A549 (cell line): ENCODE data around the gene TRIM17. TPM values are rescaled to one million over a fixed set of nuclear protein-coding genes. Genes with fewer than 3 reads are reported as not detected.

Source experiments
- ATAC-seq, 2 experiments: fragments of 200-7000 bp in 1 of 2; fragments of >200 bp in 1 of 2; cut with Nextera tagmentation in 1 of 2; cut with Tn5 transposase in 1 of 2; 3 replicates each; pipeline versions ENCODE4 v1.8.0 to v1.9.1; 2018 to 2020; ENCODE audit warnings: mild to moderate bottlenecking in 1 of 2, moderate library complexity in 1 of 2
- CTCF ChIA-PET: fragments of 300-600 bp; sonication (Branson Sonifier 250); formaldehyde crosslinking; extraction: SDS; loops from one replicate; lab custom pipeline; 2021; ENCODE audit warnings: antibody characterized with exemption, inconsistent platforms; lab: Yijun Ruan, JAX
- POLR2A ChIA-PET: fragments of 350-600 bp; formaldehyde crosslinking; extraction: SDS; loops from one replicate; lab custom pipeline; 2021; ENCODE audit warnings: antibody characterized with exemption, inconsistent platforms; lab: Yijun Ruan, JAX
- DNase-seq, 2 experiments: peaks; one replicate each; pipeline versions ENCODE4 v3.0.0 to v3.0.0-alpha.2; 2011 to 2016; ENCODE audit warnings: low read depth in 1 of 2, low spot score in 1 of 2
- FAIRE-seq: peaks from 2 replicates; lab custom pipeline; 2011; peaks lifted over from hg19 to GRCh38; lab: Jason Lieb, UNC
- H3K27ac ChIP-seq, 2 experiments: fragments of >200 bp; sonication (Bioruptor Twin); formaldehyde crosslinking; 3 replicates each; pipeline ENCODE4 v1.5.1; 2016 to 2017
- H3K4me1 ChIP-seq: fragments of >200 bp; sonication (Bioruptor Twin); formaldehyde crosslinking; 3 replicates; pipeline ENCODE4 v1.6.1; 2016
- H3K4me2 ChIP-seq: fragments of >200 bp; sonication (Bioruptor Twin); formaldehyde crosslinking; 3 replicates; pipeline ENCODE4 v1.6.1; 2016
- H3K4me3 ChIP-seq: fragments of >200 bp; sonication (Bioruptor Twin); formaldehyde crosslinking; 3 replicates; pipeline ENCODE4 v1.5.1; 2016
- H3K9me3 ChIP-seq: fragments of >200 bp; sonication (Bioruptor Twin); formaldehyde crosslinking; 3 replicates; pipeline ENCODE4 v1.6.1; 2016
- CBX2 ChIP-seq: fragments of 200-600 bp; sonication (generic); IDR thresholded peaks from 2 replicates; pipeline ENCODE4 v1.6.1; 2016; ENCODE audit warnings: low read depth, mild to moderate bottlenecking, borderline replicate concordance
- CBX8 ChIP-seq: fragments of 200-600 bp; sonication (generic); IDR thresholded peaks from 2 replicates; pipeline ENCODE4 v1.6.1; 2016
- CHD2 ChIP-seq: fragments of 150-350 bp; IDR thresholded peaks from 2 replicates; pipeline ENCODE4 v1.6.1; 2014; ENCODE audit warnings: low read length; ENCODE audit not compliant: partially characterized antibody
- EHMT2 ChIP-seq: fragments of 200-600 bp; sonication (generic); IDR thresholded peaks from 2 replicates; pipeline ENCODE4 v1.6.1; 2016; ENCODE audit warnings: antibody characterized with exemption, low read depth, mild to moderate bottlenecking, moderate library complexity
- FOSB ChIP-seq: fragments of 250-450 bp; sonication (Bioruptor Pico); IDR thresholded peaks from 2 replicates; pipeline ENCODE4 v1.5.0; 2020; ENCODE audit warnings: mild to moderate bottlenecking, moderate library complexity
- FOXS1 ChIP-seq: fragments of 250-450 bp; sonication (Bioruptor Pico); IDR thresholded peaks from 2 replicates; pipeline ENCODE4 v1.5.0; 2020; ENCODE audit warnings: mild to moderate bottlenecking, moderate library complexity
- HOXB5 ChIP-seq: fragments of 250-450 bp; sonication (Bioruptor Pico); IDR thresholded peaks from 2 replicates; pipeline ENCODE4 v1.5.0; 2020; ENCODE audit warnings: mild to moderate bottlenecking, moderate library complexity
- JUN ChIP-seq, 2 experiments: fragments of >200 bp; sonication (Bioruptor Twin); formaldehyde crosslinking; IDR thresholded peaks; 2 replicates in 1 of 2; 3 replicates in 1 of 2; pipeline ENCODE4 v1.6.1; 2016 to 2017
- KDM1A ChIP-seq: fragments of 200-600 bp; sonication (generic); IDR thresholded peaks from 2 replicates; pipeline ENCODE4 v1.6.1; 2016; ENCODE audit warnings: low read depth, mild to moderate bottlenecking
- MAFK ChIP-seq: fragments of 450-650 bp; IDR thresholded peaks from 2 replicates; pipeline ENCODE4 v1.6.1; 2014; ENCODE audit not compliant: partially characterized antibody
- MAZ ChIP-seq: fragments of 150-350 bp; IDR thresholded peaks from 2 replicates; pipeline ENCODE4 v1.6.1; 2014; ENCODE audit warnings: antibody characterized with exemption, low read depth, low read length, borderline replicate concordance
- MYC ChIP-seq: IDR thresholded peaks from 2 replicates; pipeline ENCODE4 v1.6.1; 2012; ENCODE audit warnings: mild to moderate bottlenecking, inconsistent platforms, low read length, improper control_type of control experiment, borderline replicate concordance
- PHF8 ChIP-seq: fragments of 200-600 bp; sonication (generic); IDR thresholded peaks from 2 replicates; pipeline ENCODE4 v1.6.1; 2016; ENCODE audit warnings: low read depth, mild to moderate bottlenecking, antibody characterized with exemption, moderate library complexity, borderline replicate concordance
- POLR2A ChIP-seq: IDR thresholded peaks from 2 replicates; pipeline ENCODE4 v1.6.1; 2012; ENCODE audit warnings: mild to moderate bottlenecking, low read length
- POLR2AphosphoS2 ChIP-seq: conservative IDR thresholded peaks from 2 replicates; pipeline ENCODE4 v1.6.1; 2012; ENCODE audit warnings: low read length, improper control_type of control experiment, inconsistent platforms
- RCOR1 ChIP-seq: fragments of 150-350 bp; IDR thresholded peaks from 2 replicates; pipeline ENCODE4 v1.6.1; 2014; ENCODE audit warnings: antibody characterized with exemption, low read length, low read depth
- RFX5 ChIP-seq: fragments of 450-650 bp; IDR thresholded peaks from 2 replicates; pipeline ENCODE4 v1.7.1; 2014; ENCODE audit warnings: antibody characterized with exemption, mild to moderate bottlenecking, moderate library complexity
- SMC3 ChIP-seq: fragments of >200 bp; sonication (Bioruptor Twin); formaldehyde crosslinking; IDR thresholded peaks from 3 replicates; pipeline ENCODE4 v1.6.1; 2018; ENCODE audit warnings: inconsistent platforms
- SREBF2 ChIP-seq: fragments of 450-650 bp; IDR thresholded peaks from 2 replicates; pipeline ENCODE4 v1.6.1; 2014; ENCODE audit warnings: mild to moderate bottlenecking, moderate library complexity
- TFCP2L1 ChIP-seq: fragments of 250-450 bp; sonication (Bioruptor Pico); IDR thresholded peaks from 2 replicates; pipeline ENCODE4 v1.5.0; 2021; ENCODE audit warnings: mild to moderate bottlenecking
- TP53 ChIP-seq: fragments of 250-450 bp; sonication (Bioruptor Pico); IDR thresholded peaks from 2 replicates; pipeline ENCODE4 v1.5.0; 2021; ENCODE audit warnings: mild to moderate bottlenecking, moderate library complexity
- ZNF302 ChIP-seq: fragments of 250-450 bp; sonication (Bioruptor Pico); IDR thresholded peaks from 2 replicates; pipeline ENCODE4 v1.9.0; 2021; ENCODE audit warnings: inconsistent platforms, mild to moderate bottlenecking, moderate library complexity
- ZSCAN20 ChIP-seq: fragments of 250-450 bp; sonication (Bioruptor Pico); IDR thresholded peaks from 2 replicates; pipeline ENCODE4 v1.8.0; 2022; ENCODE audit warnings: mild to moderate bottlenecking, moderate library complexity
- WGBS: methylation state at CpG from one replicate; pipeline ENCODE4 v1.1.6; 2017; ENCODE audit errors: missing lambda C conversion rate; 5-methylcytosine and 5-hydroxymethylcytosine counted together
- polyA plus RNA-seq, 4 experiments: library from polyadenylated mRNA; depleted of rRNA in 3 of 4; stranded (reverse); fragments of >200 nt; fragmentation: RNase III in 1 of 4; extraction: RNeasy Plus Mini Kit Qiagen cat#74134 plus additional on column Dnase treatment in 1 of 4; gene quantifications; 2 replicates in 3 of 4; 3 replicates in 1 of 4; pipeline ENCODE4 v1.2.3, GENCODE V29; 2011 to 2017
- TF ChIP-seq, protein P1 (sequence below): fragments of 150-350 bp; IDR thresholded peaks from 2 replicates; pipeline ENCODE4 v1.6.1; 2014; ENCODE audit warnings: low read depth, mild to moderate bottlenecking, low read length
- TF ChIP-seq, protein P2 (sequence below): fragments of 250-450 bp; sonication (Bioruptor Pico); IDR thresholded peaks from 2 replicates; pipeline ENCODE4 v1.5.0; 2020; ENCODE audit warnings: low read depth, mild to moderate bottlenecking, moderate library complexity
- TF ChIP-seq, protein P3 (sequence below): IDR thresholded peaks from 2 replicates; pipeline ENCODE4 v1.6.1; 2012
- TF ChIP-seq, protein P4 (sequence below): fragments of >200 bp; sonication (Bioruptor Twin); formaldehyde crosslinking; IDR thresholded peaks from 3 replicates; pipeline ENCODE4 v1.6.1; 2016
- TF ChIP-seq, protein P5 (sequence below): fragments of 200-600 bp; sonication (generic); IDR thresholded peaks from 2 replicates; pipeline ENCODE4 v1.6.1; 2016; ENCODE audit warnings: antibody characterized with exemption, mild to moderate bottlenecking, moderate library complexity
- TF ChIP-seq, protein P6 (sequence below): fragments of 450-650 bp; IDR thresholded peaks from 2 replicates; pipeline ENCODE4 v1.6.1; 2014; ENCODE audit warnings: antibody characterized with exemption

TRIM17 gene
- polyA plus RNA-seq, 2 of the 4 experiments (the other 2 are of a cell fraction), result not detected

DNA sequence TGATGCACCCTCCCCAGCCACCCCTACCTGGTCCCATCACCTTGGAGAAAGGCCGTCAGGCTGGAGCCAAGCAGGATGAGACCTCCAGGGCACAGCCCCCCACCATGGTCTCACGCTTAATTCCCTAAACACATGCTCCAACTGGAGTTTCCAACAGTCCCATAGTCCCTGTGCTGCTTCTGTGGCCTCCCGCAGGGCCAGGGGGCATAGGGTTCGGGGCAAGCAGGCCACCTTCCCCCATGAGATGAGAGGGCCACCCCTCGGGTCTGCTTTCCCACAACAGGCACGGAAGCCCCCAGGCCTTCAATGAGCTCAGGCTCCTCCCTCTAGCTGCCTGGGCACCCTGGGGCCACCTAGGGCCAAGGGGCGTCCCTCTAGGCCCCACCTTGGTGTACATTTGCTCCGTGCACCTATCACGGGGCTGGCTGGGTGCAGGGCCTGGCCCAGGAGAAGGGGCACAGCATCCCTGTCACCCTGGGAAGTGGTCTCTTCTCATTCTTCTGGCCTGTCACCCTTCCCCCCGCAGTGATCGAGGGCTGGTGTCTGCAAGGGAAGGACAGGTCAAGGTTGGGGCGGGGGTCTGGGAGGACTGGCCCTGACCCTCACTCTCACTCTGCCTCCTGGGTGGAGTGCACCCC lies 52.5 kb downstream of the TRIM17 start:
- no peak for FAIRE-seq
- POLR2A ChIA-PET, result no interaction called here

DNA sequence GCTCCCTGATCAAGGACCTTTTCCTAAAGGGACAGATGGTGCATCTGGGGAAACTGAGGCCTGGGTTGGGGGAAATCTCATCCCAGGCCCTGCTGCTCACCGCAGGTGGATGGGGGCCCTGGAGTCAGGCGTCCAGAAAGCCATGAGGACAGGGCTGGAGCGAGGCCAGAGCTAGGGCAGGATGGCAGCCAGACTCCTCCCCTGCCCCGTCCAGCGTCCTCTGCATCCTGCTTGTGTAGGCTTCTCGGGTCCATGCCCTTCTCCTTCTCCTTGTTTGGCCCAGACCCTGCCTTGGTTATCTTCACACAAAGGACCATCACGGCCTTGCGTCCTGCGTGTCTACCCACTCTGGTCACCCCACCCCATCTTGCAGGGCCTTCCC lies 53.0 kb downstream of the TRIM17 start:
- Histone ChIP-seq H3K4me3 (no peak overlapping the region), H3K9me3 (no peaks in the 10 kb centered on the region), H3K27ac (no peak overlapping the region), H3K4me1 (no peaks in the 10 kb centered on the region)
- no peak for ATAC-seq
- no peak for DNase-seq
- no peak for TF ChIP-seq SMC3
- TF ChIP-seq, protein P1, sequence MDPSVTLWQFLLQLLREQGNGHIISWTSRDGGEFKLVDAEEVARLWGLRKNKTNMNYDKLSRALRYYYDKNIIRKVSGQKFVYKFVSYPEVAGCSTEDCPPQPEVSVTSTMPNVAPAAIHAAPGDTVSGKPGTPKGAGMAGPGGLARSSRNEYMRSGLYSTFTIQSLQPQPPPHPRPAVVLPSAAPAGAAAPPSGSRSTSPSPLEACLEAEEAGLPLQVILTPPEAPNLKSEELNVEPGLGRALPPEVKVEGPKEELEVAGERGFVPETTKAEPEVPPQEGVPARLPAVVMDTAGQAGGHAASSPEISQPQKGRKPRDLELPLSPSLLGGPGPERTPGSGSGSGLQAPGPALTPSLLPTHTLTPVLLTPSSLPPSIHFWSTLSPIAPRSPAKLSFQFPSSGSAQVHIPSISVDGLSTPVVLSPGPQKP, result no peak
- TF ChIP-seq FOSB, result no peak
- TF ChIP-seq ZNF302 (CRISPR knock-in tag), result no peak
- TF ChIP-seq FOXS1 (CRISPR knock-in tag), result no peak
- TF ChIP-seq MYC, result no peak
- TF ChIP-seq KDM1A, result no peak
- TF ChIP-seq MAZ, result no peak
- TF ChIP-seq POLR2AphosphoS2, result no peak
- TF ChIP-seq MAFK, result no peak
- TF ChIP-seq, protein P2, sequence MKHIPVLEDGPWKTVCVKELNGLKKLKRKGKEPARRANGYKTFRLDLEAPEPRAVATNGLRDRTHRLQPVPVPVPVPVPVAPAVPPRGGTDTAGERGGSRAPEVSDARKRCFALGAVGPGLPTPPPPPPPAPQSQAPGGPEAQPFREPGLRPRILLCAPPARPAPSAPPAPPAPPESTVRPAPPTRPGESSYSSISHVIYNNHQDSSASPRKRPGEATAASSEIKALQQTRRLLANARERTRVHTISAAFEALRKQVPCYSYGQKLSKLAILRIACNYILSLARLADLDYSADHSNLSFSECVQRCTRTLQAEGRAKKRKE (CRISPR knock-in tag), result no peak
- TF ChIP-seq PHF8, result no peak
- TF ChIP-seq, protein P3, sequence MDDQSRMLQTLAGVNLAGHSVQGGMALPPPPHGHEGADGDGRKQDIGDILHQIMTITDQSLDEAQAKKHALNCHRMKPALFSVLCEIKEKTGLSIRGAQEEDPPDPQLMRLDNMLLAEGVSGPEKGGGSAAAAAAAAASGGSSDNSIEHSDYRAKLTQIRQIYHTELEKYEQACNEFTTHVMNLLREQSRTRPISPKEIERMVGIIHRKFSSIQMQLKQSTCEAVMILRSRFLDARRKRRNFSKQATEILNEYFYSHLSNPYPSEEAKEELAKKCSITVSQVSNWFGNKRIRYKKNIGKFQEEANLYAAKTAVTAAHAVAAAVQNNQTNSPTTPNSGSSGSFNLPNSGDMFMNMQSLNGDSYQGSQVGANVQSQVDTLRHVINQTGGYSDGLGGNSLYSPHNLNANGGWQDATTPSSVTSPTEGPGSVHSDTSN, result no peak
- TF ChIP-seq CHD2, result no peak
- TF ChIP-seq TFCP2L1, result no peak
- no peak for TF ChIP-seq RCOR1
- no peak for TF ChIP-seq CBX2
- TF ChIP-seq SREBF2, result no peak
- TF ChIP-seq, all 56 proteins: peak for 0
- 72% methylated on average over 9 of the region's 9 CpGs for WGBS
- CTCF ChIA-PET, result no interaction called here
- POLR2A ChIA-PET, result no interaction called here
- no peak overlapping the region for H3K4me2 ChIP-seq
- no peak for FAIRE-seq

More for the DNA sequence above, 52.5 kb downstream of the TRIM17 start:
- no peak for TF ChIP-seq POLR2A
- TF ChIP-seq ZSCAN20, result no peak
- no peak for TF ChIP-seq RCOR1
- no peak for TF ChIP-seq FOSB
- no peak for TF ChIP-seq JUN (IDR thresholded peaks at IDR 0.05)
- TF ChIP-seq PHF8, result no peak
- TF ChIP-seq POLR2AphosphoS2, result no peak
- no peak for TF ChIP-seq MYC
- TF ChIP-seq, protein P4, sequence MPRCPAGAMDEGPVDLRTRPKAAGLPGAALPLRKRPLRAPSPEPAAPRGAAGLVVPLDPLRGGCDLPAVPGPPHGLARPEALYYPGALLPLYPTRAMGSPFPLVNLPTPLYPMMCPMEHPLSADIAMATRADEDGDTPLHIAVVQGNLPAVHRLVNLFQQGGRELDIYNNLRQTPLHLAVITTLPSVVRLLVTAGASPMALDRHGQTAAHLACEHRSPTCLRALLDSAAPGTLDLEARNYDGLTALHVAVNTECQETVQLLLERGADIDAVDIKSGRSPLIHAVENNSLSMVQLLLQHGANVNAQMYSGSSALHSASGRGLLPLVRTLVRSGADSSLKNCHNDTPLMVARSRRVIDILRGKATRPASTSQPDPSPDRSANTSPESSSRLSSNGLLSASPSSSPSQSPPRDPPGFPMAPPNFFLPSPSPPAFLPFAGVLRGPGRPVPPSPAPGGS, result no peak
- no peak for TF ChIP-seq SREBF2
- no peak for TF ChIP-seq CBX8
- TF ChIP-seq RFX5, result no peak
- no peak for TF ChIP-seq HOXB5 (CRISPR knock-in tag)
- TF ChIP-seq CHD2, result no peak
- no peak for TF ChIP-seq TP53
- TF ChIP-seq, protein P5, sequence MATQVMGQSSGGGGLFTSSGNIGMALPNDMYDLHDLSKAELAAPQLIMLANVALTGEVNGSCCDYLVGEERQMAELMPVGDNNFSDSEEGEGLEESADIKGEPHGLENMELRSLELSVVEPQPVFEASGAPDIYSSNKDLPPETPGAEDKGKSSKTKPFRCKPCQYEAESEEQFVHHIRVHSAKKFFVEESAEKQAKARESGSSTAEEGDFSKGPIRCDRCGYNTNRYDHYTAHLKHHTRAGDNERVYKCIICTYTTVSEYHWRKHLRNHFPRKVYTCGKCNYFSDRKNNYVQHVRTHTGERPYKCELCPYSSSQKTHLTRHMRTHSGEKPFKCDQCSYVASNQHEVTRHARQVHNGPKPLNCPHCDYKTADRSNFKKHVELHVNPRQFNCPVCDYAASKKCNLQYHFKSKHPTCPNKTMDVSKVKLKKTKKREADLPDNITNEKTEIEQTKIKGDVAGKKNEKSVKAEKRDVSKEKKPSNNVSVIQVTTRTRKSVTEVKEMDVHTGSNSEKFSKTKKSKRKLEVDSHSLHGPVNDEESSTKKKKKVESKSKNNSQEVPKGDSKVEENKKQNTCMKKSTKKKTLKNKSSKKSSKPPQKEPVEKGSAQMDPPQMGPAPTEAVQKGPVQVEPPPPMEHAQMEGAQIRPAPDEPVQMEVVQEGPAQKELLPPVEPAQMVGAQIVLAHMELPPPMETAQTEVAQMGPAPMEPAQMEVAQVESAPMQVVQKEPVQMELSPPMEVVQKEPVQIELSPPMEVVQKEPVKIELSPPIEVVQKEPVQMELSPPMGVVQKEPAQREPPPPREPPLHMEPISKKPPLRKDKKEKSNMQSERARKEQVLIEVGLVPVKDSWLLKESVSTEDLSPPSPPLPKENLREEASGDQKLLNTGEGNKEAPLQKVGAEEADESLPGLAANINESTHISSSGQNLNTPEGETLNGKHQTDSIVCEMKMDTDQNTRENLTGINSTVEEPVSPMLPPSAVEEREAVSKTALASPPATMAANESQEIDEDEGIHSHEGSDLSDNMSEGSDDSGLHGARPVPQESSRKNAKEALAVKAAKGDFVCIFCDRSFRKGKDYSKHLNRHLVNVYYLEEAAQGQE, result no peak
- TF ChIP-seq TFCP2L1, result no peak
- no peak for TF ChIP-seq EHMT2
- TF ChIP-seq, protein P6, sequence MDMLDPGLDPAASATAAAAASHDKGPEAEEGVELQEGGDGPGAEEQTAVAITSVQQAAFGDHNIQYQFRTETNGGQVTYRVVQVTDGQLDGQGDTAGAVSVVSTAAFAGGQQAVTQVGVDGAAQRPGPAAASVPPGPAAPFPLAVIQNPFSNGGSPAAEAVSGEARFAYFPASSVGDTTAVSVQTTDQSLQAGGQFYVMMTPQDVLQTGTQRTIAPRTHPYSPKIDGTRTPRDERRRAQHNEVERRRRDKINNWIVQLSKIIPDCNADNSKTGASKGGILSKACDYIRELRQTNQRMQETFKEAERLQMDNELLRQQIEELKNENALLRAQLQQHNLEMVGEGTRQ, result no peak
- no peak for TF ChIP-seq SMC3
- Histone ChIP-seq H3K4me1 (no peaks in the 10 kb centered on the region), H3K9me3 (no peaks in the 10 kb centered on the region), H3K27ac (no peak overlapping the region), H3K4me2 (no peak overlapping the region), H3K4me3 (no peak overlapping the region)
- WGBS, result 74% methylated on average over 10 of the region's 12 CpGs
- CTCF ChIA-PET, result no interaction called here
- DNase-seq (no peak), ATAC-seq (no peak)
